GM21717 (cell line): ENCODE measurements around the gene GULP1.
"Not testable (repeated sequence)": the region's sequence is repeated elsewhere in the genome, so short reads cannot be mapped to it uniquely, and the experiment has no call there.

Experiments
- ATAC-seq: cut with Tn5 transposase; IDR thresholded peaks from one replicate; pipeline ENCODE4 v1.9.1; 2021; ENCODE audit warnings: mild to moderate bottlenecking, moderate library complexity; ENCODE audit not compliant: unreplicated experiment

Gene GULP1

DNA sequence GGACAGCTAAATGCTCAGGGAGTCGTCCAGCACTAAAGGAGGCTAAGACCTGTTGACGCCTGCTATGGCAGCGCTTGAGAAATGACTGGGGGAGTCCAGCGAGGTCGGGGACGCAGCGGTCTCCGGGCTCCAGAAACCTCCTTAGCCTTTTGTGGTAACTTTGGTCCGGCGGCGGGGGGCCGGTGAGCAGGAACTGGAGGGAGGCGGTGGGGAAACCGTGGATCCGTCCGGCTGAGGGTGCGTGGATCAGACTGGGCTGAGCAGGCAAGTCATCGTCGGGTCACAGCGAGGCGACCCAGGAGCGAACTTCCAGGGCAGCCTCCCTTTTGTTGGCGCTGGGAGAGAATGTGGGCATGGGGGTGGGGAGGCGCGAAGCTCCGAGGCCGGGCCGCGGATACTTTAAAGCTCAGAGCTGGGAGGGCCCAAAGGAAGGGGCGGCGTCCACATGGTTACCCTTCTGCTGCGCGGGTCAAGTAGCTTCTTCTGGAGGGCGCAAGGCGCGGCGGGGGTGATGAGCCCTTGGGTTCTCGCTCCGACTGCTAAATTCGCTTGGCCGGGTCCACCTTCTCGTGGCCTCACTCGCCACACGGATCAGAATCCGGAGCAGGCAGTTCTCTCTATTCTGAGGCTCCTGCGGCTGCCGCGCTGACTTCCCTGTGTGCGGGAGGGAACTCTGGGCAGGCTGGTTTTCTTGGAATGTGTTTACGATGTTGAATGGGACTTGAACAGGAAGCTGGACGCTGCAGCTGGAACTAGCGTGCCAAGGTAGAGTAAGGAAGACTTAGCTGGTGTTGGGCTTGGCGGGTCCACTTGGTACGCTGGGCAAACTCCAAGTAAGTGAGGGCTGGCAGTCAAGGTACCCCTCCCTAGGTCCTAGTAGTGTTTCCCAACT lies 920 bp downstream of the GULP1 start:
- no peak for ATAC-seq

DNA sequence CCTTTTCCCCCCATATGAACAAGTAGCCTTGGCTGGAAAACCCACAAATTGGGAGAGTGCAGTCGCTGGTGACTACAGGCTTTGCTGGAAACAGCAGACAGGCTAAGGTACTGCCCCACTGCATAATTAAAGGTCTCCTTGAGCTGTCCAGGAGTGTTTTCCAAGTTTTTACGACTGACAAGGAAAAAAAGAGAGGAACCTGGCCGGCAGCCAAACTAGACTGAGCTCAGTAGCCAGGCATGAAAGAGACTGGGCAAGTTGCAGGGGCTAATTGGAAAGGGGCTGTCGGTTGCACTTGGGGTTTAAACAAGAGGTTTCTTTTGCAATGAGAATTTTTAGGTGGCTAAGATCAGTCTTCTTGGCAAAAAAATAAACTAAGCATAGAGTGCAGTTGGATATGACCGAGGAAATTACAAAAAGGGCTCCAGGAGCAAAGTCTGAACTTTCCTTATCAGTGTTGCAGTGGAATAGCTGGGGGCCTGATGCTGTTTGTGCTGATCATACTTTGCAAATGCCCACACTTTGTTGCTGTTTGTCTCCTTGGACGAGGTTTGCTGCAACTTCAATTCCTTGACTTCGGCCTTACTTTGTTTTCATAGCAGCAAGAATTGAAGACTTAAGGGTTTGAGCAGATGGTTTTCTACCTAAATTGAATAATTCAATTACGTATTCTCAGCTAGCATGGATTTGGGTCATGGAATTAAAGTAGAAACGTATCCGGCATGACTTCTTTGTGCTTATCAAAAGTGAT lies 2.1 kb downstream of the GULP1 start:
- no peak for ATAC-seq

DNA sequence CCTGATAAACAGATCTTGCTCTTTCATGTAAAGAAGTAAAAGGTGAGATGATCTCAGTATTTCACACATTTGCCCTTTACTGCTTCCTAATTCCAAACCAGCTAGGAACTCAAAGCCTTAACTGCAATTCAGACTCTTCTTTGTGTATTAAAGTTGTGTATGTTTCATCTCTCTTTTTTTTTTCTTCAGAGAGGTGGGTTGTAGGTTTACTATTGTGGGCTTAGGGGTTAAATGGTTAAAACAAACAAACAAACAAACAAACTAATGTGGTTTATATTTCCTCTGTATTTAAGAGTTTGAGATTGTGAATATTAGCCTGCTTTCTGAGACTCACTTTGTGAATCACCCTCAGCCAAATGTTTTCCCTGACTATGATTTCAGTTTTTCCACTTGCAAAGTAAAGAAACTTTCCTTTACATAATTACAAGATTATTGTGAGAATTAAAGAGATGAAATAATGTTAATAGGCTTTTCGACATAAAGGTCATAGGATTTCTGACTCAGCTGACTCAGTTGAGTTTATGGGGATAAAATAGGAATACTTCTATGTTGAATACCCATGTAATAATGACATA lies 2.8 kb downstream of the GULP1 start:
- ATAC-seq = no peak

DNA sequence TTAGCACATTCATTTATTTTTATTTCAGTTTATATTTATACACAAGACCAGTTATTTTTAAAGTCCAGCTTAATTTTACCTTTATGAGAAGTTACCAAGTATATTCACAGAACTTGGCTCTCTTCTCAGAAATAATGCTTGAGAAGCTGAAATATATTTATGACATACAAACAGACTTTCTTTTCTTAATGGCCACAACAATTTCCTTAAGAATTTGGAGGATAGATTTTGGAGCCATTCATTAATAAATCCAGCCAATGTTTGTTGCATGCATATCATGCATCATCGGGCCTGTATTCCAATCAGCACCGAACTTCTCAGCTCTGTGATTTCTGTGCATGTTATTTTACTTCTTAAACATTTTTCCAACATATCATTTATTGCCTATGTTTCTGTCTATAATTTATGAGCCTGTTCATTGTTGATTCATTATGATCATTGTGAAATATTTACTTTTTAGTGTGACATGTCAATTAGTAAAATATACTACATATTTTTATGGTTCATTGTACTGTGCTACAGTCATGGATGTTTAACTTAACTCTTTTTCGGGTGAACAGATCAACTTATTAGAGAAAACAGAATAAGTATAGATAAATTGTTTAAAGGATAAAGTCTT lies 3.5 kb downstream of the GULP1 start:
- ATAC-seq = no peak

DNA sequence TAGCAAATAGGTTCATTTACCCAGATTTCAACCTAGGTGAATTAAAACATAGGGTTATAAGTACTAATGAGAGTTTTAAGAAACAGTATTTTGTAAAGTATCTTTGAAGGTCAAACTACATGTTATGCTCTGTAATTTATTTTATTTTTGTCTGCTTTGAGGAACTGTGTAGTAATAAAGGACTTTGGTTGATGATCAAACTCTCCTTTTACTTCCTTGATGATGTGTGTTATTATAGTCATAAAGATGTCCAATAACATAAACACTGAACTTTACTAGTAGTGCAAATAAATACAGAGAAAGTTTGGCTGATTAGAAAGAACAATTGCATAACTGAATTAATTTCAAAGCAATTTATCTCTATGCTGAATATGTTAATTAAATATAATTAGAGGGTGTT lies 6.3 kb downstream of the GULP1 start:
- ATAC-seq = no peak

DNA sequence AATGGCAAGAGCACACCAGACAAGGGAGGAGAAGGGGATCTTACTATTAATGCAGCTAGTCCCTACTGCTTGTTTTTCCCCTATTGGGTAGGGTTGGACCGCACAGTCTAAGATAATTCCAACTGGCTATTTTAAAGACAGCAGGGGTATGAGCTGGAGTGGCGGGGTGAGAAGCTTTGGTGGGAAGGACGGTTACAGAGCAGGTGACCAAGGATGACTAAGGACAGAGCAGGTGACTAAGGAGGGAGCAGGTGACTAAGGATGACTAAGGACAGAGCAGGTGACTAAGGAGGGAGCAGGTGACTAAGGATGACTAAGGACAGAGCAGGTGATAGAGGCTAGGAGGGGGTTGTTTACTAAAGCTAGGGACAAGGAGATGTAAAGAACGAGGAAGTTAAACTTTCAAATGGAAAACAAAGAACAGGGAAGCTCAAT lies 7.3 kb downstream of the GULP1 start:
- not testable (repeated sequence) for ATAC-seq

DNA sequence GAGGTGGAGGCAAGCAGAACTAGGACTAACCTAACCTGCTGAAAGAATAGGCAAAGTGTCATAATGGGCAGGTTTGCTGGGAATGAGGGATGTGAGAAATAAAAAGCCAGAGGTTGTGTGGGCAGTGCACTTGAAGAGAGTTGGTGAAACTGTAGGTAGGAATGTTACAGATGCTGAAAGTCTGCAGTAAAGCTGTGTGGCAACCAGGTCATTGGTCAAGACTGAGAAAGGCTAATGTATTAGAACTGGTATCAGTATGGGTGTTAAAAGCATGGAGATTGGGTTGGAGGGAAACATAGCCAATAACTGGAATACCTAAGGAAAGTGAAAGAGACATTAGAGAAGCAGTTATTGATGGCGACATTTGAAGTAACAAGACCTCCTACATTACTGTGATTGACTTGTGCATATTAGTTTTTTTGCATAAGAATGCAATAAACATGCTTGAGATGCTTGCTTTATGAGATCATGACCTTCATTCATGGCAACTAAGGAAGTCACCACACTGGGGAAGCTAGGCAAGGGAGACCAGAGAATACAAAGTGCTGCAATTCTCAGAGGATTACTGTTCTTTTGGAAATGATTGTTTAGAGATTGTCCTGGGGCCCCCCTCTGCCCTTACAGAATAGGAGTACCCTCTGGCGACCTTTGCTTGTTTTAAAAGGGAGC lies 11.8 kb downstream of the GULP1 start:
- no peak for ATAC-seq

DNA sequence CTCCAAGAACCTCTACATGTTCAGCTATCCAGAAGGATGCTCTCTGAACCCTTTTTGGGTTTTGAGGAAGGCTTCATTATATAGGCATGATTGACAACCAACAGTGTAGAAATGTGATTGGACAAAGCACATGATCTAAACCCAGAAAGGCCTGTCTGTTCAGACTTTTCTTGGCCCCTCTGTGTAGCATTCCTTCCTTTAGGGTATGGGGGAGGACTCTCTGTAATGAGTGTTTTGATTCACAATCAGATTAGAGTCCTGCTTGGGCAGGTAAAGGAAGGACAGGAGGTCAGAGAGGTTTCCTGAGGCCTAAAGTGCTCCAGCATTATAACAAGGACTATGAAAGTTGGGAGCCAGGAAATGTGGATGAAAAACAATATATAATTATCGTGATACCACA lies 13.6 kb downstream of the GULP1 start:
- no peak for ATAC-seq

DNA sequence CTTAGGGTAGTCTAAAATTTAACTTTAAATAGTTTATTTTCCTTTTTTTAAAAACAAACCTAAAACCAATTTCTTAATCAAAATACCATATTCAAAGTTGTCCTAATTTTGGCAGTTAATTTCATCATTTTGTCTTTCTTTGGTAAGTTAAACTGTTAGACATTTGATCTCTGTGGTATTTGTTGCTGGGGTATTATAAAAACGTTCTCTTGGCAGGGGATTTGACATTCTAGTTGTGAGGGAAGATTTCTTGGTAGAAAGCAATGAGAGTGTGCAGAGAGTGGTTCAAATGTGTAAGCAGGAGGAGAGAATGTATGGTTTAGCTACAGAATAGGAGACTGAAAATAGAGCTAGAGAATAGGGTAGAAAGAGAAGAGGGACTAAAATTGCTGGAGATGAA lies 14.6 kb downstream of the GULP1 start:
- no peak for ATAC-seq

DNA sequence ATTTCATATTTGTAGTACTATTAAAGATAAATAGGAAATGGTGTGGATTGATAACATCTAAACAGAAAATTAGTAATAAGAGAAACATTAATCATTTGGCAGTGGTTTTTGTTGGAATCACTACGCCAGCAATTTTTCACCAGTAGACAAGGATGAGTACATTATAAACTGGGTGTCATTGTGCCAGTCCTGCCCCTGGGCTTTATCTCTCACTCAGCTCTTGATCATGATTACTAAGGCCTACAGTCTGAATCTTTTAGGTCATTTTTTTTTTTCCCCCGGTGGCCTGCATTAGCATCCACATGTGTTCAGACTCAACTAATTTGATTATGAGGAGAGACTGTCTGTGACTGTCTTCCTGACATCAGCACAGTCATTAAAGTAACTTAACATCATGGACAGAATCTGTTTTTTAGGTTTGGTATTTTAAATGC lies 16.2 kb downstream of the GULP1 start:
- ATAC-seq = no peak

DNA sequence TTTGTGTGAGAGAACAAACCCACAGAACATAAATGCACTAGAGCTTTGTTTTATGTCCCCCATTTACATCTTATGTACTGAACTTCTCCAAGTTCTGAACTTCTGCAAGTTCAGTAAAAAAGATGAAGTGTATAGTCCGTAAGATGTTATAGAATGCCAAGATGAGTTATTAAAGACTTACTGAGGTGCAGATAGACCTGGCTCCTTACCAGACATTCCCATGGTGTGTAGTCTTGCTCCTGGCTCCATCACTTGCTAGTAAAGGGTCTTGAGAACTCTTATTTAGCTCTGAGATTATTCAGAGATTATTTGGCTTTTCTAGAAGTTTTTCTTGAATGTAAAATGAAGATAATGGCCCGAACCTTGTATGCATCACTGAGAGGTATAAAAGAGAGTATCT lies 16.8 kb downstream of the GULP1 start:
- ATAC-seq = no peak

DNA sequence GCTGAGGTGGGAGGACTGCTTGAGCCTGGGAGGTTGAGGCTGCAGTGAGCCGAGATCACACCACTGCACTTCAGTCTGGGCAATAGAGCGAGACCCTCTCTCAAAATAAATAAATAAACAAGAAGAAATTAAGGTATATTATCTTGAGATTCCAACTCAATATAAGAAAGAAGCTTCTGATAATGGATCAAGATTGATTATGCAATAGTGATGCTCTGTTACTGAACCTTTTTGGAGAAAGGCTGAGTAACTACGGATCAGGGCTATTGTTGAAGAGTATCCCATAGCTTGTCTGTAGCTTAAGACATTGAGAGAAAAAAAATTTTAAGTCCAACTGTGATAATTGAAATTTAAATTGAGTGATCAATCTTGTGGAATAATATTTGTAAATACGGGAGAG lies 17.7 kb downstream of the GULP1 start:
- ATAC-seq = no peak

DNA sequence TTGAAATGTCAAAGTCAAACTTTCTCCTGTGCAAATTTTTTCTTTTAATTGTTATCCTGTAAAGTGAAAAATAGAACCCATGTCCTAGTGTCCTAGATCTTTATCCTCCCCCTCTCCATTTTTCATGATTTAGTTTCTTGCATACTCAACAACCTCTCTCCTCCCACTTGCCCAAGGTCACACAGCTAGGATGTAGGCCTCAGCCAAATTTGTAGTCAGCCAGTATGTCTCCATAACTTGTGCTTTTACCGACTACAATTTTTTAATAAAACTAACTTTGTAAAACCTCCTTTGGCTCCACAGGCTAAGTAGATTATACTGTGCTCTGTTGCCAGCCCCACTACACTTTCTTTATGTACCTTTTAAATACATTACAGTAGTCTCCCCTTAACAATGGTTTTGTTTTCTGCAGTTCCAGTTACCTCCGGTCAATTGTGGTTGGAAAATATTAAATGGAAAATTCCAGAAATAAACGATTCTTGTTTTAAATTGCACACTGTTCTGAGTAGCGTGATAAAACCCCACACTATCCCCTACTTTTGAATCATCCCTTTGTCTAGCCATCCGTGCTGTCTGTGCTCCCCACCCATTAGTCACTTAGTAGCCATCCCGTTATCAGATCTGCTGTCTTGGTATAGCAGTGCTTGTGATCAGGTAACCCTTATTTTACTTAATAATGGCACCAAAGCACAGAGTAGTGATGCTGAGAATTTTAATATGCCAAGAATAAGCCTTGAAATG lies 22.8 kb downstream of the GULP1 start:
- ATAC-seq = no peak

DNA sequence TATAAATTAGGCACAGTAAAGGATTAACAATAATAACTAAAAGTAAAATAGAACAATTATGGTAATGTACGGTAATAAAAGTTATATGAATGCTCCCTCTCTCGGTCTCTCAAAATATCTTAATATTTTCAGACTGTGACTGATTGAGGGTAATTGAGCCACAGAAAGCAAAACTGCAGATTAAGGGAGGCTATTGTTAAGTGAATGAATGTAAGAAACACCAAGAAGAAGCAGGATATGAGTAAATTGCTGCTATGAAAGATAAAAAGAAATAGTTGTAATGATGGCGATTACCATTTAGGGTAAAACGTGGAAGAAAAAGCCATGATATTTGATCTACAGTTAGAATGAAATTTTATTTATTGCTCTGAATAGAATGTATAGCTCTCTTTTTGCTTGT lies 24.1 kb downstream of the GULP1 start:
- no peak for ATAC-seq

DNA sequence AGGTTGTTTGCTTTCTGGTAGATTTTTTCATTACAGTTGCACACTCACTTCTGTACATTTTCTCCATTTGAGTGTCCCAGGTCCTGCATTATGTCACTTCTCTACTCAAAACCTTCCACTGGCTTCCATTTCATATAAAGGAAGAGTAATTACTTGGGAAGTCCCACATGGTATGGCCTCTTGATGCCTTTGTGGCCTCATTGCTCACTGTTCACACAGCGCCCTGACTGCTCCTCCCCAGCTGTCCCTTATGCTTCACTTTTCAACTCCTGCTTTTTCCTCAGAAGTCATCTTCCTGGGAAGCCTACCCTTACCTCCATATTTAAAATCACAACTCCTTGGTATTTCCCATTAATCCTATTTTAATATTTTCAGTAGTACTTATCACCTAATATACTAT lies 24.7 kb downstream of the GULP1 start:
- ATAC-seq = no peak

DNA sequence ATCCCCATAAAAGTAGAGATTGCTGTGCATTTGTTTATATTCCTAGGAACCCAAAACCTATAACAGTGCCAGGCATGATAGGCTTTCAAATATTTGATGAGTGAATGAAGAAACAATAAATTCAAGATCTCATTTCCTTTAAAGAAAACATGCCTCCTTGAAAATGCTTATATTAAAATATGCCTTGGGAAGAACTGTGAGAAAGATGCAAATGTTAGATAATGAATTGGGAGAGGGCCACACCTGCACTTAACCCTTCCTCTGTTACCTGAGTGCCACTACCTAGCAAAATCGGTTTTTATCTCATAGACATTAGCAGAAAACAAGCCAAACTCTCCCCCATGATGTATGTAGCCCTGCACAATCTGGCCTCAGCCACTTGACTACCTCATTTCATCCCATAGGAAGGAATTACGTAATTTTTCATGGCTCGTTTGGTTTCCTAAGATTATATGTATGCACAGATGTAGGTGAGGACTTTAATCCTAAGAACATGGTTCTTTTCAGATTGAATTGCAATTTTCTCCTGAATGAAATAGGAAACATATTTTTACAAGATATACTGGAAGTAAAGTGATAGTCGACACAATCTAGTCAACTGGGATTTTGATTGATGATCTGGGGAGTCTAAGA lies 25.2 kb downstream of the GULP1 start:
- no peak for ATAC-seq

DNA sequence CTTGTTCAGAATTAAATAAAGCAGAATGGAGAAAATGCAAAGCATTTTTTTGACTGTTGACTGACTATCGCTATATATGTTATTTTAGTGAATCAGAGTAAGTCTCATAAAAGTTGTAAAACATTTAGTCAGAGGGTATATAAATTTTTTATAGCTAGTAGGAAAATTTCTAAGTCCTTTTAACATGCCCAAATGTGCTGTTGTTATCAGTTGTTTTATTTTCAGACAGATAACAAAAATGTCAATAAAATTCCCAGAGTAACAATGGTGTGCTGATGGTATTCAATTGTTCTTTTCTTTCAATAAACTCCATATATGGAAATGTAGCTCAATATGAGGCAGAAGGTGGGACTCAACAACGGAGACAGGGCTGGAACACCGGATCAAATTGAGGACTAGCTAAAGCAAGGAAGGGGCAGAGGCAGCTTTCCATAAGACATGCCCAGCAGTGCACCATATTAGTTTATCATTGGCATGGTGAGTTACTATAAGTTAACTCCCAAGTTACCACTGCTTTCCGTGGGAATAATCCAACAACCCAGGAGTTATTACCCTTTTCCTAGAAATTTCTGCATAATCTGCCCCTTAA lies 26.6 kb downstream of the GULP1 start:
- no peak for ATAC-seq

DNA sequence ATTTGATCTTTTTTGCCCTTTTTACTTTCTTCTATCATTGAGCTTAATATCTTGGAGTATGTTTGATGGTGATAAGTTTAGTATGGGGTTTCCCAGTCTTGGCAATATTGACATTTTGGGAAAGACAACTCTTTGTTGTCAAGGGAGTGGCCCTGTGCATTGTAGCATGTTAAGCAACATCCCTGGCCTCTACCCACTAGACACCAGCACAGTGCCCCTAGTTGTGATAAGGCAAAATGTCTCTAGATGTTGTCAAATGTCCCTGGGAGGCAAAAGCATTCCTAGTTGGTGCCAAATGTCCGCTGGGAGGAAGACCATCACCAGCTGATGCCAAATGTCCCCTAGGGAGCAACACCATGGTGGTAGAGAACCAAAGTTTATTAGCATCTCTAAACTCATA lies 28.2 kb downstream of the GULP1 start:
- ATAC-seq = no peak

DNA sequence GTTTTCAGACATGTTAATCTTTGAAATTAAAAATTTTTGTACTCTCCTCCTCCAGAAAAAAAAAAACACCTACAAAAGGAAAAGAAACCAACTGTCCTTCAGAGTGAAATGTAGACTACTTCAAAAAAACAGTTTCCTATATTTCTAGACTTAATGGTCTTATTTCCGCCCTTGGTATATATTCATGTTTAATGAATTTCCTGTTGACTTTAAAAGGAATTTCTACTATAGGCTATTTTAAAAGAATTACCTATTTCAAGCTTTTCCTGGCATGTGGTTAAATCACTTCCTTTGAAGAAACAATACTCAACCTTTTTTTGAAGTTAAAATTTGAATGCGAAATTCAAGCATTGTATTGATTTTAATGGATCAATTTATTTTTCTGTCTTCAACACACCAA lies 29.2 kb downstream of the GULP1 start:
- ATAC-seq = no peak
